Fibroblast of mammary gland (primary cell): ENCODE data around the gene TUBB2A.

Experiments used
- DNase-seq: peaks from one replicate; pipeline ENCODE4 v3.0.0-alpha.2; 2010; ENCODE audit warnings: low read depth
- H3K4me3 ChIP-seq: 2 replicates; pipeline ENCODE4 v1.5.1; 2011; ENCODE audit warnings: low read depth, mild to moderate bottlenecking, low read length, moderate library complexity; ENCODE audit not compliant: control insufficient read depth
- TF ChIP-seq, protein P1 (sequence below): conservative IDR thresholded peaks from 2 replicates; pipeline ENCODE4 v1.5.1; 2011; ENCODE audit warnings: low read depth, low read length, inconsistent platforms; ENCODE audit not compliant: control insufficient read depth, insufficient read depth

The TUBB2A gene

DNA sequence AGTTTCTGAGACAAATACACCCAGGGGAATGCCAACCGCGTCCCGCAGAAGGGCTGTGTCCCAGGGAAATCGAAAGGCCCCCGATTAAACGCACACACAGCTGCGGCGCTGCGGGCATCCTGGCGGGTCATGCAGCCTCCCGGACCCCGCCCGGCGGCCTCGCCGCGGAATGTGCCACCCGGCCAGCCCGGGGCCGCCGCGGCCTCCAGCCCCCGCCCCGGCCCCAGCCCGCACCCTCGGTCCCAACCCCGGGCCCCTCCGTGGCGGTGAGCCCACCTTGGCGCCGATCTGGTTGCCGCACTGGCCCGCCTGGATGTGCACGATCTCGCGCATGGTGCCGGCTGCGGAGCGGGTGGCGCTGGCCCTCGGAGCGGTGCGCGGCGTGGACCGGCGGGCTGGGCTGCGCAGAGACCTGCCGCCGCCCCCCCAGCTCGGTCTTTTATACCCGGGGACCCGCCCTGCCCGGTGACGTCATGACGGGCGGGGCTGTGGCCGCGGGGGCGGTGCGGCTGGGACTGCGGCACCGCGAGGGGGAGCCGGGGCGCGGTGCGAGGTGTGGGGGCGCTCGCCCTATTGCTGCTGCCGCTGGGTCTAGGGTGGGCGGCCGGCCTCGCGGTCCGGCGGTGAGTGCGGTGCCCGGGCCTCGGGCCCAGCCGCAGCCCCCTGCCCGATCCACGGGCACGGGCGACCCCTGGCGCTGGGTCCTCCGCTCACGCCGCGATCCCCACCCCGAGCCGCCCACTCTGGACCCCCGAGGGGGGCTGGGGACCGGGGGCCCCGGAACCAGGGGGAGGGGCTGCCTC is at the start of gene TUBB2A:
TUBB2A (minus strand) TSS at position 414 of the 803 bp plus-strand sequence; CDS start at position 333, 81 bp downstream.
- DNase-seq = peak; percentile 69
- peak within 1 kb of the TSS; percentile 88 for H3K4me3 ChIP-seq
- TF ChIP-seq, protein P1, sequence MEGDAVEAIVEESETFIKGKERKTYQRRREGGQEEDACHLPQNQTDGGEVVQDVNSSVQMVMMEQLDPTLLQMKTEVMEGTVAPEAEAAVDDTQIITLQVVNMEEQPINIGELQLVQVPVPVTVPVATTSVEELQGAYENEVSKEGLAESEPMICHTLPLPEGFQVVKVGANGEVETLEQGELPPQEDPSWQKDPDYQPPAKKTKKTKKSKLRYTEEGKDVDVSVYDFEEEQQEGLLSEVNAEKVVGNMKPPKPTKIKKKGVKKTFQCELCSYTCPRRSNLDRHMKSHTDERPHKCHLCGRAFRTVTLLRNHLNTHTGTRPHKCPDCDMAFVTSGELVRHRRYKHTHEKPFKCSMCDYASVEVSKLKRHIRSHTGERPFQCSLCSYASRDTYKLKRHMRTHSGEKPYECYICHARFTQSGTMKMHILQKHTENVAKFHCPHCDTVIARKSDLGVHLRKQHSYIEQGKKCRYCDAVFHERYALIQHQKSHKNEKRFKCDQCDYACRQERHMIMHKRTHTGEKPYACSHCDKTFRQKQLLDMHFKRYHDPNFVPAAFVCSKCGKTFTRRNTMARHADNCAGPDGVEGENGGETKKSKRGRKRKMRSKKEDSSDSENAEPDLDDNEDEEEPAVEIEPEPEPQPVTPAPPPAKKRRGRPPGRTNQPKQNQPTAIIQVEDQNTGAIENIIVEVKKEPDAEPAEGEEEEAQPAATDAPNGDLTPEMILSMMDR = no peak

DNA sequence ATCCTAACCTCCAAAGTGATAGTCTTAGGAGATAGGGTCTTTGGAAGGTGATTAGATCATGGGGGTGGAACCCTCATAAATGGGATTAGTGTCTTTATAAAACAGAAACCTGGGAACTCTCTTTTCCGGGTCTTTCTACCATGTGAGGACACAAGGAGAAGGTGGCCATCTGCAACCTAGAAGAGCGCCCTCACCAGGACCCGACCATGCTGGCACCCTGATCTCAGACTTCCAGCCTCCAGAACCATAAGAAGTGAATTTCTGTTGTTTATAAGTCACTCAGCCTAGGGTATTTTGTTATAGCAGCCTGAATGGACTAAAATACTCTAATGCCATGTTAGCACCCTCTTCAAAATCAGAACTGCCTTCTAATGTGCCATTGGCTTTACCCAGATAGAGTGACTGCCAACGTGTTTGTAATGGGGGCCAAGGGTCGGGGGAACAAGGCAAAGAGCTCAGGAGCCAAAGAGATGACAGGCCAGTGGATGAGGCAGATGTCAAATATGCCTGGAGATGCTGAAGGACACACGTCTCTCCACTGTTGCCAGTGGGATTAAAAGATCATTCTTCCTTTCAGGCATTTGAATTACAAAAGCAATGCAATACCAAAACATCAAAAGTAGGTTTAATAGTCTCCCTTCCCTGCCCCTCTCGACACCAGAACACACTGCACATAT is 49.1 kb upstream of the TUBB2A start:
- TF ChIP-seq, protein P1 = no peak
- no peak for DNase-seq
- no peak overlapping the region for H3K4me3 ChIP-seq

DNA sequence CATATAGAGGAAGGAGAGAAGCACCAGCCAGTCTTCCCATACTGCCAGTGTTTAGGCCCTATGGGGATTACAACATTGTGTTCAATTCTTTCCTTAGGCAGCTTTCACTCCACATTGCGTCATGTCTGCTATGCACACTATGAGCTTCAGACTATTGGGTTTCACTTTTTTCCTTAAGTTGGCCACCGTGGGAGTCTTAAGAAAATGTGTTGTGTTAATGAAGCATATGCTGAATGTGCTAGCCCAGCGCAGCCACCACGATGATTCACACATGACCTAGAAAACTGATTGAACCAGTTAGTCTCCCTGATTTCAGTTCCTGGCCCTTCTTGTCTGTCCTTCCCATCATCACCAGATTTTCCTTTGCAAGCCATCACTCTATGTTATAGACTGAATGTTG is 48.6 kb upstream of the TUBB2A start:
- no peak overlapping the region for H3K4me3 ChIP-seq
- DNase-seq = peak; percentile 97
- TF ChIP-seq, protein P1 = no peak

DNA sequence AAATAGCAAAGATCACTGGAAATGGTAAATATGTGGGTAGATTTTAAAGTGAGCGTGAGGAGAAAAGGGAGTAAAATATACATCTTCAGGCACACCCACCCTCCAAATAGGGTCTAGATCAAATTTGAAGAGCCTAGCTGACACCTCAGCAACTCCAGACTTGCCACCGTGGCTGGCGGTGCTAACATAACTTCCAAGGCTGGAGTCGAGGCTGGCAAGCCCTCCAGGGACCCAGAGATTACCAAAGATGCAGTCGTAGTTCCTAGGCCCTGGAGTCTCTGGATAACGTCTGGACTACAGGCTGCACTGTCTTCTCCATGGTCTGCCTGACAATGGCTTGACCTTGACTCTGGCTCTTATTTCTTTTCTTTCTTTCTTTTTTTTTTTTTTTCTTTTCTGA is 47.6 kb upstream of the TUBB2A start:
- no peak for DNase-seq
- TF ChIP-seq, protein P1 = no peak
- H3K4me3 ChIP-seq = no peak overlapping the region

DNA sequence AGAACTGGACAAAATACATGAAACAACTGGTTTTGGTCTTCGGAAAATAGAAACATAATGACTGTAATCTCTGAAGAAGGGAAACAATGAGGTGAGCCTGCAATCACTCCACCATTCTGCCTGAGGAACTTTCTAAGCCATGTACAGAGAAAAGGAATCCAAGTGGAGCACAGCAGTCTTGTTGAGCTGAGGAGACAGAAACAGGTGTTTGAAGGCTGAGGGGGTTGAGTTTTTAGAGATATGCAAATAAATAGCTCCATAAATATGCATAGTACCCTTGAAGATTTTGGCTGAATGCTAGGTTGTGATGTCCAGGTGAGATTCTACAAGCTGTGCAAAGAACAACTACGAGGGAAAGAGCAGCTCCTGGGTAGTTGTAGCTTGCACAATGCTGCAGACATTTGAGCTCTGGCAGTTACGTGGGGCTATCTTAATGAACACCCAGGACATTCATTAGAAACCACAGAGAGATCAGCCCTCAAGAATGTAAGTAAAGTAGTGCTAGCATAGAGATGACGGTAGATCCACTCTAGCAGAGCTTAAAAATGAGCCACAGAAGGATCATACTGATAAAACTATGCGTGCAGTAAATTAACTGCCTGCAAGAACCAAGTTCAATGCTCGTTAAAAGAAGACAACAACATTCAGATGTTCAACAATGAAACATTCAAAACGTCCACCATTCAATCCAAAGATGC is 45.8 kb upstream of the TUBB2A start:
- H3K4me3 ChIP-seq = no peak overlapping the region
- no peak for DNase-seq
- TF ChIP-seq, protein P1 = no peak

DNA sequence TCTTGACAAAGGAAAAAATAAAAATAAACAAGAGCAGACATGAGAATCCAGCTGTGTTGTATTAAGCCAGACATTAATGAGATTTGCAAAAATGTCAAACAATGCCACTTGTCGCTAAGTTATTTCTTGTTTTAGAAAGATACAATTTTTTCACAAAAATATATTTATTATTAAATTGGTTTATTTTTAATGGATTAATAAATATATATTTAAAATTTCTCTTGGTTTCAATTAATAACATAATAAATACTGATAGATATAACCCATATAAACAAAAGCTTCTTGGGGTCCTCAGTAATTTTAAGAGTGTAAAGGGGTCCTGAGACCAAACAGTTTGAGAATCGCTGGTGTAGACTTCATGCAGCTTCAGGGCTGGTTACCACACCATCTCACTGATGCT is 44.0 kb upstream of the TUBB2A start:
- no peak for DNase-seq
- no peak overlapping the region for H3K4me3 ChIP-seq
- TF ChIP-seq, protein P1 = no peak
